HG02884 (cell line): ENCODE data around the gene PLCZ1.

Source experiments
- ATAC-seq: cut with Tn5 transposase; IDR thresholded peaks from one replicate; pipeline ENCODE4 v1.9.1; 2021; ENCODE audit warnings: mild to moderate bottlenecking, moderate library complexity; ENCODE audit not compliant: unreplicated experiment

PLCZ1 gene

DNA sequence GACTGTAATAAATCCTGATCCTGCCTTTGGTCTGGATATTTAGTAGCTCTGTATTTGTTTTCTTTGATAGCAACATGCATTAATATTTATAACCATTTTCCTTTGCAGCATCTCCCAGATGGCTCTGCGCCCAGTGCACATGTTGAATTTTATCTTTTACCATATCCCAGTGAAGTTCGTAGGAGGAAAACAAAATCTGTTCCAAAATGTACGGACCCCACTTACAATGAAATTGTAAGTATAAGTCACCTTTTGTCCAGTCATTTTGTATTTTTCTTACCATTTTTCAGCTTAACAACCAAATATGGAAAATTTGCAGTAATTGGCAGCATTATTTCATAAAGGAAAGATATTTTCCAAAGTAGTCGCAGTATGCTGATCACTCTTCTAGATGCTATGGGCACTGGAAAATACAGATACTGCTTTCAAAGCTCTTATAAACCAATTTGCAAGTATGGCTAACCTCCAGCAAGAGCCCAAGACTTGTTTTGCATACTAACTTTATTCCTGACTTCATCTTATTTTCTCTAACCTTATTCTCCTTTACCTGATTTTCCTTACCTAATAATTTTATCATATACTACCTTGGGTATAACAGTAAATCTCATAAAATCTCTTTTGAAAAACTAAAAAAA, 97.4 kb downstream of the PLCZ1 start:
- no peak for ATAC-seq

DNA sequence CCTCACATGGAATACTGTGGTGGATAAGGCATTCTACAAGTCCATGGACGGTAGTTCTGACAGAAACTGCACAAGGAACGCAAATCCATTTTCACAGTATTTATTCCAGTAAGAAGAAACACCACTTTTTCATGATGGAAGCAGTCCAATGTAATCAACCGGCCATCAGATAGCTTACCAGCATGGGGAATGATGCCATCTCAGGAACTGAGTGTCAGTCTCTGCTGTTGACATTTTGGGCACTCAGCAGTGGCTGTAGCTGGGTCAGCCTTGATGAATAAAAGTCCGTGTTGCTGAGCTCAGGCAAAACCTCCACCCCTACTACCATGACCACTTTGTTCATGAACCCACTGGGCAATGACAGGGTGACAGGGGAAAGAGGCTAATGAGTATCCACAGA, 103.4 kb downstream of the PLCZ1 start:
- ATAC-seq: no peak
